Measurements from ENCODE around the gene VDR. TPM values are rescaled to one million over a fixed set of nuclear protein-coding genes. Genes with fewer than 3 reads are reported as not detected.

The VDR gene
- 0.36 to 0.54 TPM (median 0.51 TPM) in 3 replicates for total RNA-seq

DNA sequence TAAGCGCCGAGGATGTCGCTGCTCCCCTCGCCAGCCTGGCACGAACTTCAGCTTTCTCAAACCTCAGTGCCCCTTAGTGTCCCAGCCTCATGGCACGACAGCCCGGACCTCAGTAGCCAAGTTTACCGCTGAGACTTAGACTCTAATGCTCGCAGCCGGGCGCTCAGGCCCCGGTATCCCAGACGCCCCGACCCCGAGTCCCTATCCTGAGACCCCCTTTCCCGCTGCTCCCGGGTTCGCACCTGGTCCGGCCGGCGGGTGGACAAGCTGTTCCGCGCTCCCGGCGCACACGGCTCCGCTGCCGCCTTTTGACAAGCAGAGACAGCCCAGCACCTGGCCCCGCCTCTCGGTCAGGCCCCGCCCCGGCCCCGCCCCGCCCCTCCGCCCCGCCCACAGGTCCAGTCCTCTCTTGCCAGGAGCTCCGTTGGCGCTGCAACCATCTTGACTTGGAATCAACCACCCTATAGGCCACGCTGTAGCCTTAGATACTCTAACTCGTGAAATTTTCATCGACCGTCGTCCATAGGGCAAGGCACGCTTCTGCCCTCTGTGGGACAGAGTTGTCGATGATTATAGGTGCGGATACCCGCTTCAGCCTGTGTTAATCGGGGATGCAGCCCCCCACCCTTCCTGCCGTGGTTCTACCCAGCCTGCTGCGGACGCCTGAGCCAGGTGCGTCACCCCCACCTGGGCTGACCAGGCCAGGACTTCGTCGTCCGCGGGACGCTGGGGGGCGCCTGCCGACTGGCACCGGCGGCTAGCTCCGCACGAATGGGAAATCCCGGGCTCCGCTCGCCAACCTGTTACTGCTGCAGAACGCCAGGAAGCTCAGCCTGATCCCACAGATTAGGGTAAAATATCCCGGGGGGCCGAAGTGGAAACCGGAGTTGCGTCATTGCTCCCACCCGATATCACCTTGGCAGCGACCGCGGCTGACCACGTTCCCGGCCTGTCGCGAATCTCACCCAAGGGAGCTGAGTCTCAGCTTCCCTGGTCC, at the start of gene VDR:
Gene VDR (minus strand): TSS at position 282 of the 997 bp plus-strand sequence. CDS start 25,881 bp downstream, outside the sequence.
- H3K36me3 Mint-ChIP-seq = no peaks in the 10 kb centered on the region
- TF ChIP-seq, protein P1, sequence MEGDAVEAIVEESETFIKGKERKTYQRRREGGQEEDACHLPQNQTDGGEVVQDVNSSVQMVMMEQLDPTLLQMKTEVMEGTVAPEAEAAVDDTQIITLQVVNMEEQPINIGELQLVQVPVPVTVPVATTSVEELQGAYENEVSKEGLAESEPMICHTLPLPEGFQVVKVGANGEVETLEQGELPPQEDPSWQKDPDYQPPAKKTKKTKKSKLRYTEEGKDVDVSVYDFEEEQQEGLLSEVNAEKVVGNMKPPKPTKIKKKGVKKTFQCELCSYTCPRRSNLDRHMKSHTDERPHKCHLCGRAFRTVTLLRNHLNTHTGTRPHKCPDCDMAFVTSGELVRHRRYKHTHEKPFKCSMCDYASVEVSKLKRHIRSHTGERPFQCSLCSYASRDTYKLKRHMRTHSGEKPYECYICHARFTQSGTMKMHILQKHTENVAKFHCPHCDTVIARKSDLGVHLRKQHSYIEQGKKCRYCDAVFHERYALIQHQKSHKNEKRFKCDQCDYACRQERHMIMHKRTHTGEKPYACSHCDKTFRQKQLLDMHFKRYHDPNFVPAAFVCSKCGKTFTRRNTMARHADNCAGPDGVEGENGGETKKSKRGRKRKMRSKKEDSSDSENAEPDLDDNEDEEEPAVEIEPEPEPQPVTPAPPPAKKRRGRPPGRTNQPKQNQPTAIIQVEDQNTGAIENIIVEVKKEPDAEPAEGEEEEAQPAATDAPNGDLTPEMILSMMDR (IDR thresholded peaks at IDR 0.05; ENCODE audit: unreplicated experiment) = no peak
- H3K4me3 Mint-ChIP-seq = peak within 1 kb of the TSS; percentile 72
- peaks cover 15% of the 10 kb centered on the region for H3K4me1 Mint-ChIP-seq
- H3K9me3 Mint-ChIP-seq = no peaks in the 10 kb centered on the region
- peak; percentile 50 to 62 for DNase-seq (ENCODE audit: low spot score in 2 of 2, unreplicated experiment in 2 of 2)
- H3K27me3 Mint-ChIP-seq (ENCODE audit: low read depth) = peaks cover 78% of the 10 kb centered on the region
- H3K27ac Mint-ChIP-seq = no peak within 1 kb of the TSS

DNA sequence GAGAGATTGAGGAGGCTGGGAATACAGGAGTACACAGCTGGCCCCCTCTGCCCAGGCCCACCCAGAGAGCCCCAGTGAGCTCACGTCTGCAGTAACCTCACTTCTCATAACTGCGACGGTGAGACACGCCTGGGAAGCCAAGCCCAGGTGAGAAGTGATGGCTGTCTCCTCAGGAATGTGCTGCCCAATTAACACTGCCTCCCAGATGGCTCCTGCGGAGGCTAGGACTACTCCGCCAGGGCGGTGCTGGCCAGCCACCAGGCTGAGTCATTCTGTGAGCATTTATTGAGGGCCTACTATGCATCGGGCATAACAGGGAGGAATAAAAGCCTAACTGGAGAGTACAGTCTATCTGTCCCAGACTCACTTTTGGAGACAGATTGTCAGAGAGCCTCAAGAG, 49.3 kb upstream of the VDR start:
- no peak for DNase-seq (ENCODE audit: low spot score in 2 of 2, unreplicated experiment in 2 of 2)
- H3K27me3 Mint-ChIP-seq (ENCODE audit: low read depth) = no peaks in the 10 kb centered on the region
- no peaks in the 10 kb centered on the region for H3K36me3 Mint-ChIP-seq
- no peak overlapping the region for H3K4me3 Mint-ChIP-seq
- H3K9me3 Mint-ChIP-seq = peaks cover 3% of the 10 kb centered on the region
- no peak overlapping the region for H3K27ac Mint-ChIP-seq
- TF ChIP-seq, protein P1 (IDR thresholded peaks at IDR 0.05; ENCODE audit: unreplicated experiment) = no peak
- peaks cover 22% of the 10 kb centered on the region for H3K4me1 Mint-ChIP-seq

DNA sequence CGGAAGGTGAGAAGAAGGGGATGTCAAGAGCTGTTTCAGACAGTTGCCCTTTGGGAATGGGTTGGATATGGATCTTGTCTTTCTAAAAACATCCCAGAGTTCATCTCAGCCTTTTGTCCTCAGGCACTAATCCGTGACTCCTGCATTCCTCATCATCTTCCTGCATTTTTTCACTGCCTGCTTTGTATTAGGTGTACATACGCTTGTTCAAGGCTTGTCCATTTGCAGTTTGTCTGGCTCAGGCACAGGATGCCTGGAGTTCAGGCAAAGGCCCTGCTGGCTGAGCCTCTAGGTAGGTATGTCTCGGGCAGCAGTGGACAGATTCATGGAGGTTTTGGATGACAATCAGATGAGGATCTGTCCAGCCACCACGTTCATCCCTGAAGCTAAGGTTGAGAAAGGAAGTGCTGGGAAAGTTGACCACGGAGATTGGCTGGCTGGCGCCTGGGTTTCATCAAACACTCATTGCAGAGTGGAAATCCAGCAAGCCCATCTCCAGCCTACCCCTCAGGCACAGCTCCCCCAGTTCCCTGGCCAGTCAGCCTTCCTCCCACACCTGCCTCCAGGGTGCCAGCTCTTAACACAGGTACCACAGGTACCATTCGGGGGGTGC, 46.2 kb upstream of the VDR start:
- TF ChIP-seq, protein P1 (IDR thresholded peaks at IDR 0.05; ENCODE audit: unreplicated experiment) = no peak
- H3K4me3 Mint-ChIP-seq = no peak overlapping the region
- H3K27ac Mint-ChIP-seq = no peak overlapping the region
- H3K27me3 Mint-ChIP-seq (ENCODE audit: low read depth) = no peaks in the 10 kb centered on the region
- H3K4me1 Mint-ChIP-seq = peaks cover 34% of the 10 kb centered on the region
- no peaks in the 10 kb centered on the region for H3K36me3 Mint-ChIP-seq
- DNase-seq (ENCODE audit: low spot score in 2 of 2, unreplicated experiment in 2 of 2) = no peak
- H3K9me3 Mint-ChIP-seq = no peaks in the 10 kb centered on the region

DNA sequence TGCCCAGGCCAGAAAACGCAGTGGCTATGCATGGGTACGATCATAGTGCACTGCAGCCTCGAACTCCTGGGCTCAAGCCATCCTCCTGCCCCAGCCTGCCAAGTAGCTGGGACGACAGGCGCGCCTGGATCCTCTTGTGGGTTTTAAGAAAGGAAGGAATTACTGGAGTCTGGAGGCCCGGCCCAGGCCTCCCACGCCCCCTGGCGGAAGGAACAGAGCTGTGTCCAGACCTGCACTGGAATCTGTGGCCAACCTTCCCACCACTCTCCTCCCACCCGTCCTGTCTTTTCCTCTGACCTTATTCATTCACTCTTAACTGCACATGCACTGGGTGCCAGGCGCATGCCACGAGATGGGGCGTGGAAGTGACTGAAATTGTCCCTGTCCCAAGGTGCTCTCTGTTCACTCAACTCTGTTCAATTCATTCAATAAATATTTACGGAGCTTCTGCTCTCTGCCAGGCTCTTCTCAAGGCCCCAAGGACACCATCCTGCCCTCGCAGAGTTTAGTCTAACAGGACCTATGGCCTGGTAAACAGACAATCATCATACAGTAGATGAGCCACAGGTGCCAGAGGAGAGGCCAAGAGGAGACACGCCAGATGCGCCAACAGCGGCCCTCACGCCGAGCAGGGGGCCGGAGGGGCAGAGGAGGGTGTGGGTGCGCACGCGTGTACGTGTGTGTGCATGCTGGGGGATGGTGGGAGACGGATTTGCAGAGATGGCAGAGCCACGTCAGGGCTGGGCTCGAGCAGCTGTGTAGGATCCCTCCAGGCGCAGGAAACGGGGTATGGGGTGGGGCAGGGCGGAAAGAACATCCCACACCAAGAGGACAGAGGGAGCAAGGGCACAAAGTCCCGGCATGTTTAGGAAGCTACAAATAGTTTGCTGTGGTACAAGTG, 44.9 kb upstream of the VDR start:
- H3K27me3 Mint-ChIP-seq (ENCODE audit: low read depth) = no peaks in the 10 kb centered on the region
- no peaks in the 10 kb centered on the region for H3K36me3 Mint-ChIP-seq
- TF ChIP-seq, protein P1 (IDR thresholded peaks at IDR 0.05; ENCODE audit: unreplicated experiment) = peak; percentile 85
- H3K4me3 Mint-ChIP-seq = no peak overlapping the region
- H3K9me3 Mint-ChIP-seq = no peaks in the 10 kb centered on the region
- peak; percentile 61 to 78 for DNase-seq (ENCODE audit: low spot score in 2 of 2, unreplicated experiment in 2 of 2)
- peaks cover 33% of the 10 kb centered on the region for H3K4me1 Mint-ChIP-seq
- no peak overlapping the region for H3K27ac Mint-ChIP-seq

DNA sequence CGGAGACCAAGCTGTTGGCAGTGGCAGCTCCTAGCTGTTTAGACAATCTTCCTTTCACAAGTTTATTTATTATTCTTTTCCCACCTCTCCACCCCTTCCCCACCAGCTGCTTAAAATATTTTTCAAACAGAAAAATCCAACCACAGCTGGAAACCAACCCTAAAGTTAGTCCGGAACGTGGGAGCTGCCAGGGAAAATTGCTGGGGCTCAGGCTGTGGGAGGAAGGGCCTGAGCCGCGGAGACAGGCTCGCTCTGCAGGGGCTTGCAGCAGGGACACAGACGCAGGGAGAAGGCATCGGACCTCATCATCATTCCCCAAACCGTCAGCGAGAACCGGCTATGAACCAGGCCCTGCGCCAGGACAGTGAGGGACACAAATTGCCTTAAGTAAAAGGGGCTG, 42.5 kb upstream of the VDR start:
- H3K27ac Mint-ChIP-seq = no peak overlapping the region
- H3K9me3 Mint-ChIP-seq = no peaks in the 10 kb centered on the region

More for the DNA sequence above, 42.5 kb upstream of the VDR start:
- TF ChIP-seq, protein P1 (IDR thresholded peaks at IDR 0.05; ENCODE audit: unreplicated experiment) = no peak
- H3K36me3 Mint-ChIP-seq = no peaks in the 10 kb centered on the region
- H3K4me1 Mint-ChIP-seq = peaks cover 29% of the 10 kb centered on the region
- H3K27me3 Mint-ChIP-seq (ENCODE audit: low read depth) = no peaks in the 10 kb centered on the region
- no peak overlapping the region for H3K4me3 Mint-ChIP-seq
- no peak for DNase-seq (ENCODE audit: low spot score in 2 of 2, unreplicated experiment in 2 of 2)
